H1 (cell line): ENCODE measurements around the gene CNBD2. TPM values are rescaled to one million over a fixed set of nuclear protein-coding genes. Genes with fewer than 3 reads are reported as not detected.

ENCODE experiments used
- CTCF ChIA-PET: fragments of 300-600 bp; sonication (Branson Sonifier 250); formaldehyde crosslinking; loops from one replicate; lab custom pipeline; 2021; ENCODE audit not compliant: partially characterized antibody; lab: Charles Lee
- POLR2A ChIA-PET: fragments of 300-600 bp; sonication (Branson Sonifier 250); formaldehyde crosslinking; loops from one replicate; lab custom pipeline; 2021; ENCODE audit warnings: inconsistent platforms; ENCODE audit not compliant: partially characterized antibody; lab: Charles Lee
- DNase-seq, 2 experiments: peaks; one replicate each; pipeline versions ENCODE4 v3.0.0 to v3.0.0-alpha.2; 2010 to 2022; ENCODE audit warnings: low spot score in 2 of 2, low read depth in 1 of 2, mixed read lengths in 1 of 2
- FAIRE-seq: peaks from 2 replicates; lab custom pipeline; 2011; peaks lifted over from hg19 to GRCh38; lab: Jason Lieb, UNC
- H2AFZ ChIP-seq: 2 replicates; pipeline ENCODE4 v1.8.1; 2012; ENCODE audit warnings: low read length, inconsistent platforms
- H2AK5ac ChIP-seq: 2 replicates; pipeline ENCODE4 v1.6.1; 2013; ENCODE audit warnings: low read depth, low read length
- H2BK120ac ChIP-seq: replicated peaks from 2 replicates; pipeline ENCODE3; 2013; ENCODE audit warnings: low read depth, low read length, inconsistent platforms
- H2BK12ac ChIP-seq: 2 replicates; pipeline ENCODE4 v1.6.1; 2013; ENCODE audit warnings: low read depth, low read length
- H2BK15ac ChIP-seq: 2 replicates; pipeline ENCODE4 v1.6.1; 2013; ENCODE audit warnings: low read length
- H2BK20ac ChIP-seq: 2 replicates; pipeline ENCODE4 v1.6.1; 2013; ENCODE audit warnings: low read length
- H2BK5ac ChIP-seq: 2 replicates; pipeline ENCODE4 v1.6.1; 2013; ENCODE audit warnings: low read depth, low read length
- H3K14ac ChIP-seq: 2 replicates; pipeline ENCODE4 v1.6.1; 2013; ENCODE audit warnings: inconsistent platforms; ENCODE audit not compliant: insufficient read length
- H3K18ac ChIP-seq: 2 replicates; pipeline ENCODE4 v1.6.1; 2013; ENCODE audit warnings: low read length; ENCODE audit errors: extremely low read depth
- H3K23ac ChIP-seq: 2 replicates; pipeline ENCODE4 v1.6.1; 2013; ENCODE audit warnings: inconsistent platforms; ENCODE audit not compliant: insufficient read length
- H3K23me2 ChIP-seq: 2 replicates; pipeline ENCODE4 v1.6.1; 2013; ENCODE audit warnings: low read depth, low read length
- H3K27ac ChIP-seq: 2 replicates; pipeline ENCODE4 v1.6.1; 2011; ENCODE audit warnings: low read depth, low read length, inconsistent platforms
- H3K27me3 ChIP-seq, 4 experiments: replicated peaks in 1 of 4; 1 replicate in 1 of 4; 2 replicates in 3 of 4; pipeline versions ENCODE4 v1.6.1 to v1.8.1; 2011 to 2013; ENCODE audit warnings: low read length in 3 of 4, mild to moderate bottlenecking in 3 of 4, inconsistent platforms in 2 of 4, mixed read lengths in 2 of 4, moderate library complexity in 1 of 4; ENCODE audit not compliant: control insufficient read depth in 3 of 4, insufficient read depth in 3 of 4; ENCODE audit errors: extremely low read depth in 1 of 4
- H3K36me3 ChIP-seq, 4 experiments: 2 replicates each; pipeline versions ENCODE4 v1.6.1 to v1.8.1; 2011 to 2013; ENCODE audit warnings: mild to moderate bottlenecking in 4 of 4, low read length in 3 of 4, moderate library complexity in 2 of 4, control low read depth in 1 of 4, inconsistent platforms in 1 of 4; ENCODE audit not compliant: insufficient read depth in 4 of 4, control insufficient read depth in 2 of 4
- H3K4ac ChIP-seq: replicated peaks from 2 replicates; pipeline ENCODE3; 2013; ENCODE audit warnings: low read length, low read depth, mixed read lengths, inconsistent platforms; ENCODE audit not compliant: insufficient read length
- H3K4me1 ChIP-seq, 4 experiments: replicated peaks in 1 of 4; 1 replicate in 1 of 4; 2 replicates in 3 of 4; pipeline versions ENCODE4 v1.6.1 to v1.8.1; 2011 to 2013; ENCODE audit warnings: low read length in 3 of 4, inconsistent platforms in 2 of 4, mixed read lengths in 1 of 4; ENCODE audit not compliant: insufficient read depth in 4 of 4, control insufficient read depth in 3 of 4
- H3K4me2 ChIP-seq, 2 experiments: 2 replicates each; pipeline versions ENCODE4 v1.6.1 to v1.8.1; 2011 to 2013; ENCODE audit warnings: low read depth in 2 of 2, low read length in 2 of 2, control low read depth in 1 of 2, inconsistent platforms in 1 of 2, mild to moderate bottlenecking in 1 of 2; ENCODE audit not compliant: insufficient read depth in 1 of 2
- H3K4me3 ChIP-seq, 4 experiments: fragments of 200-600, 300-600 bp in 1 of 4; sonication (generic), shearing (Covaris generic), sonication (Bioruptor Twin) in 1 of 4; 2 replicates each; pipeline versions ENCODE4 v1.5.1 to v1.8.1; 2011 to 2016; ENCODE audit warnings: low read length in 4 of 4, low read depth in 3 of 4, control low read depth in 2 of 4, inconsistent platforms in 2 of 4, mild to moderate bottlenecking in 2 of 4, mixed read lengths in 1 of 4, moderate library complexity in 1 of 4; ENCODE audit not compliant: insufficient read depth in 2 of 4; ENCODE audit errors: extremely low read depth in 1 of 4
- H3K56ac ChIP-seq: replicated peaks from 2 replicates; pipeline ENCODE3; 2013; ENCODE audit warnings: low read depth, mild to moderate bottlenecking, mixed read lengths, low read length, inconsistent platforms; ENCODE audit not compliant: insufficient read length
- H3K79me1 ChIP-seq: 2 replicates; pipeline ENCODE4 v1.6.1; 2013; ENCODE audit warnings: low read depth, low read length, control low read depth
- H3K79me2 ChIP-seq, 2 experiments: 2 replicates each; pipeline versions ENCODE4 v1.6.1 to v1.8.1; 2012 to 2013; ENCODE audit warnings: low read length in 2 of 2, mild to moderate bottlenecking in 2 of 2, inconsistent platforms in 1 of 2; ENCODE audit not compliant: insufficient read depth in 2 of 2, control insufficient read depth in 1 of 2
- H3K9ac ChIP-seq, 4 experiments: replicated peaks in 1 of 4; 1 replicate in 1 of 4; 2 replicates in 3 of 4; pipeline versions ENCODE4 v1.6.1 to v1.8.1; 2011 to 2013; ENCODE audit warnings: low read depth in 3 of 4, low read length in 3 of 4, control low read depth in 2 of 4, mild to moderate bottlenecking in 2 of 4, moderate library complexity in 2 of 4, inconsistent platforms in 1 of 4; ENCODE audit errors: extremely low read depth in 1 of 4
- H3K9me3 ChIP-seq, 2 experiments: 2 replicates each; pipeline versions ENCODE4 v1.6.1 to v1.8.1; 2012 to 2013; ENCODE audit warnings: mild to moderate bottlenecking in 2 of 2, moderate library complexity in 2 of 2, control low read depth in 1 of 2, inconsistent platforms in 1 of 2, low read depth in 1 of 2, low read length in 1 of 2, mixed read lengths in 1 of 2; ENCODE audit not compliant: insufficient read depth in 2 of 2
- H4K20me1 ChIP-seq, 2 experiments: replicated peaks in 1 of 2; 2 replicates each; pipeline versions ENCODE3 to v1.8.1; 2011 to 2013; ENCODE audit warnings: inconsistent platforms in 2 of 2, low read length in 2 of 2, mild to moderate bottlenecking in 1 of 2; ENCODE audit not compliant: insufficient read depth in 2 of 2, control insufficient read depth in 1 of 2
- H4K5ac ChIP-seq: 2 replicates; pipeline ENCODE4 v1.6.1; 2013; ENCODE audit warnings: low read length, low read depth, mixed read lengths, inconsistent platforms; ENCODE audit not compliant: insufficient read length
- H4K8ac ChIP-seq: 2 replicates; pipeline ENCODE4 v1.8.0; 2013; ENCODE audit warnings: mild to moderate bottlenecking, moderate library complexity, low read length, inconsistent platforms; ENCODE audit not compliant: insufficient read depth; ENCODE audit errors: extremely low read depth
- H4K91ac ChIP-seq: replicated peaks from 2 replicates; pipeline ENCODE3; 2013; ENCODE audit warnings: low read length, mixed read lengths, inconsistent platforms; ENCODE audit not compliant: insufficient read length
- CBX8 ChIP-seq: fragments of 300-800, 300-1000 bp; sonication (generic); IDR thresholded peaks from 2 replicates; pipeline ENCODE4 v1.7.1; 2016; ENCODE audit warnings: low read depth, low read length, borderline replicate concordance
- EZH2 ChIP-seq: fragments of 200-600 bp; sonication (generic); IDR thresholded peaks from 2 replicates; pipeline ENCODE4 v1.7.1; 2012; ENCODE audit warnings: low read depth, mild to moderate bottlenecking, moderate library complexity, low read length, inconsistent platforms; ENCODE audit not compliant: severe bottlenecking
- POLR2A ChIP-seq, 2 experiments: IDR thresholded peaks; 1 replicate in 1 of 2; 2 replicates in 1 of 2; pipeline ENCODE4 v1.6.1; 2011; ENCODE audit warnings: low read depth in 2 of 2, low read length in 2 of 2, mild to moderate bottlenecking in 2 of 2; ENCODE audit errors: control extremely low read depth in 1 of 2
- TAF7 ChIP-seq: optimal IDR thresholded peaks from 2 replicates; pipeline ENCODE3; 2011; ENCODE audit warnings: low read depth, mild to moderate bottlenecking, inconsistent platforms, low read length, moderate library complexity, borderline replicate concordance
- TBP ChIP-seq: IDR thresholded peaks from 2 replicates; pipeline ENCODE4 v1.6.1; 2011; ENCODE audit warnings: low read depth, low read length, improper control_type of control experiment
- YY1 ChIP-seq: IDR thresholded peaks from 2 replicates; pipeline ENCODE4 v1.6.1; 2011; ENCODE audit warnings: low read depth, mild to moderate bottlenecking, low read length
- WGBS, 2 experiments: shearing (Covaris generic) in 1 of 2; methylation state at CpG; one replicate each; pipeline versions ENCODE4 v1.1.6 to v1.1.7; 2013 to 2015; ENCODE audit warnings: low lambda C conversion rate in 2 of 2, mixed read lengths in 2 of 2, inconsistent platforms in 1 of 2, low coverage in 1 of 2, missing lambda C conversion rate in 1 of 2; ENCODE audit not compliant: insufficient replicate concordance in 2 of 2, insufficient coverage in 1 of 2, insufficient read length in 1 of 2; ENCODE audit errors: extremely low coverage in 1 of 2, missing lambda C conversion rate in 1 of 2; 5-methylcytosine and 5-hydroxymethylcytosine counted together
- polyA plus RNA-seq, 7 experiments: library from polyadenylated mRNA; depleted of rRNA in 3 of 7; stranded (reverse) in 5 of 7; unstranded in 2 of 7; fragments of >200 nt in 5 of 7; fragments of 200-250 nt in 2 of 7; gene quantifications; 1 replicate in 5 of 7; 2 replicates in 1 of 7; 4 replicates in 1 of 7; pipeline versions ENCODE4 v1.2.1 to v1.2.3, GENCODE V29; 2011 to 2013; ENCODE audit warnings: missing spikeins in 2 of 7, mixed read lengths in 2 of 7
- total RNA-seq: library from RNA; stranded (reverse); fragmentation: NEBNext Ultra II Directional; extraction: Animal tissue kit (Norgen Biotek cat#: 25700); gene quantifications from 2 replicates; pipeline ENCODE4 v1.2.1, GENCODE V29; 2021
- TF ChIP-seq, protein P1 (sequence below): IDR thresholded peaks from 2 replicates; pipeline ENCODE4 v1.6.1; 2012; ENCODE audit warnings: low read length, inconsistent platforms
- TF ChIP-seq, protein P2 (sequence below): IDR thresholded peaks from 2 replicates; pipeline ENCODE4 v1.6.1; 2011; ENCODE audit warnings: low read depth, mild to moderate bottlenecking, low read length; ENCODE audit not compliant: insufficient read depth

CNBD2 gene
- total and polyA plus RNA-seq, 2 of the 8 experiments (the other 6 are each of a cell fraction or from before 2014, with no cell fraction given) = 2.6 to 4.5 TPM

GRCh38 chr20:35954200-35954906, 14.0 kb upstream of the CNBD2 start, which contains the start of gene SCAND1:
TSS of gene SCAND1 (minus strand) at chr20:35954502. CDS start at chr20:35954284, 218 bp downstream.
- POLR2A ChIA-PET = interaction anchor here (0.5 to 3.9 kb wide), 37 partner anchors 10 to 1969 kb away, joined by 3 to 30 read pairs (median 5); partner anchors contain the start of genes CNBD2, CPNE1, ERGIC3 and NFS1
- peaks cover 3 to 5% of the 10 kb centered on the region in 2 experiments for H4K20me1 ChIP-seq
- H2BK12ac ChIP-seq = peak within 1 kb of the TSS; percentile 84; the same call in 1 of the 2 replicates
- peaks cover 8% of the 10 kb centered on the region for H3K23me2 ChIP-seq
- H3K4me1 ChIP-seq = peaks cover 0 to 3% (median 0%) of the 10 kb centered on the region in 4 experiments; a peak in 2 of 7 replicates
- H2BK20ac ChIP-seq = no peak within 1 kb of the TSS; the same call in 1 of the 2 replicates
- FAIRE-seq (no peak), DNase-seq (peak; percentile 95)
- no peaks in the 10 kb centered on the region for H3K36me3 ChIP-seq
- H3K27ac ChIP-seq = peak within 1 kb of the TSS; percentile 97
- 1% methylated on average over 72 of the region's 76 CpGs; no CpG with 5 or more reads in 1 of the 2 experiments for WGBS, 2 experiments
- peak within 1 kb of the TSS; percentile 92 for H2BK5ac ChIP-seq
- H4K91ac ChIP-seq = peak within 1 kb of the TSS; percentile 87
- peak within 1 kb of the TSS; percentile 98 for H3K56ac ChIP-seq
- H3K4ac ChIP-seq = peak within 1 kb of the TSS; percentile 88
- H3K18ac ChIP-seq = peak within 1 kb of the TSS; percentile 95
- H3K23ac ChIP-seq = no peak within 1 kb of the TSS
- peak within 1 kb of the TSS; percentile 80 to 100 (median 98) for H3K9ac ChIP-seq
- H3K27me3 ChIP-seq = no peaks in the 10 kb centered on the region
- H3K9me3 ChIP-seq = no peaks in the 10 kb centered on the region
- H4K8ac ChIP-seq = peak within 1 kb of the TSS; percentile 99
- no peak within 1 kb of the TSS for H2AK5ac ChIP-seq
- H2BK120ac ChIP-seq = peak within 1 kb of the TSS; percentile 10
- H3K14ac ChIP-seq = no peak within 1 kb of the TSS
- H2AFZ ChIP-seq = peak within 1 kb of the TSS; percentile 92
- H2BK15ac ChIP-seq = peak within 1 kb of the TSS; percentile 97; the same call in 1 of the 2 replicates
- peak within 1 kb of the TSS; percentile 95 to 97 for H3K4me2 ChIP-seq
- 0 out of 2 replicates have a peak, but pooled peaks cover 4% of the 10 kb centered on the region for H3K79me1 ChIP-seq
- peaks cover 5 to 18% of the 10 kb centered on the region in 2 experiments; a peak in 2 of 4 replicates for H3K79me2 ChIP-seq
- peak within 1 kb of the TSS; percentile 81 for H4K5ac ChIP-seq
- H3K4me3 ChIP-seq = peak within 1 kb of the TSS; percentile 75 to 95 (median 88)
- CTCF ChIA-PET = interaction anchor here (0.6 to 3.4 kb wide), 42 partner anchors 9 to 439 kb away, joined by 3 to 26 read pairs (median 4); partner anchors contain the start of genes CNBD2 and RBM39
- TF ChIP-seq, protein P1, sequence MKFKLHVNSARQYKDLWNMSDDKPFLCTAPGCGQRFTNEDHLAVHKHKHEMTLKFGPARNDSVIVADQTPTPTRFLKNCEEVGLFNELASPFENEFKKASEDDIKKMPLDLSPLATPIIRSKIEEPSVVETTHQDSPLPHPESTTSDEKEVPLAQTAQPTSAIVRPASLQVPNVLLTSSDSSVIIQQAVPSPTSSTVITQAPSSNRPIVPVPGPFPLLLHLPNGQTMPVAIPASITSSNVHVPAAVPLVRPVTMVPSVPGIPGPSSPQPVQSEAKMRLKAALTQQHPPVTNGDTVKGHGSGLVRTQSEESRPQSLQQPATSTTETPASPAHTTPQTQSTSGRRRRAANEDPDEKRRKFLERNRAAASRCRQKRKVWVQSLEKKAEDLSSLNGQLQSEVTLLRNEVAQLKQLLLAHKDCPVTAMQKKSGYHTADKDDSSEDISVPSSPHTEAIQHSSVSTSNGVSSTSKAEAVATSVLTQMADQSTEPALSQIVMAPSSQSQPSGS = no peak; the same call in 1 of the 2 replicates
- TF ChIP-seq YY1 (peak; percentile 87), EZH2 (no peak), TBP (peak; percentile 90), POLR2A (IDR thresholded peaks at IDR 0.05; ENCODE audit: control extremely low read depth in 1 of 2, low read depth in 2 of 2, low read length in 2 of 2) (peak; percentile 89 to 98), CBX8 (no peak), TAF7 (peak; percentile 91)
- TF ChIP-seq, protein P2, sequence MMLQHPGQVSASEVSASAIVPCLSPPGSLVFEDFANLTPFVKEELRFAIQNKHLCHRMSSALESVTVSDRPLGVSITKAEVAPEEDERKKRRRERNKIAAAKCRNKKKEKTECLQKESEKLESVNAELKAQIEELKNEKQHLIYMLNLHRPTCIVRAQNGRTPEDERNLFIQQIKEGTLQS = 0 out of 2 replicates have a peak, but pooled peaks have one; percentile 54
